AG10803 (cell line): ENCODE data around the gene RAB29.

Source experiments
- DNase-seq: peaks from one replicate; pipeline ENCODE4 v3.0.0; 2010; ENCODE audit warnings: low read depth
- H3K4me3 ChIP-seq: 2 replicates; pipeline ENCODE4 v1.5.1; 2011; ENCODE audit warnings: mild to moderate bottlenecking, low read length, control low read depth
- CTCF ChIP-seq: conservative IDR thresholded peaks from 2 replicates; pipeline ENCODE4 v1.5.1; 2011; ENCODE audit warnings: mild to moderate bottlenecking, low read length, control low read depth, inconsistent platforms

Gene RAB29

GRCh38 chr1:205750138-205751035 is 24.9 kb downstream of the RAB29 start, which contains the start of gene NUCKS1:
TSS of gene NUCKS1 (minus strand) at chr1:205750182. CDS start at chr1:205749973, 209 bp downstream.
- peak; percentile 100 for DNase-seq
- H3K4me3 ChIP-seq = peak within 1 kb of the TSS; percentile 65
- TF ChIP-seq CTCF = 0 out of 2 replicates have a peak, but pooled peaks have one; percentile 1

DNA sequence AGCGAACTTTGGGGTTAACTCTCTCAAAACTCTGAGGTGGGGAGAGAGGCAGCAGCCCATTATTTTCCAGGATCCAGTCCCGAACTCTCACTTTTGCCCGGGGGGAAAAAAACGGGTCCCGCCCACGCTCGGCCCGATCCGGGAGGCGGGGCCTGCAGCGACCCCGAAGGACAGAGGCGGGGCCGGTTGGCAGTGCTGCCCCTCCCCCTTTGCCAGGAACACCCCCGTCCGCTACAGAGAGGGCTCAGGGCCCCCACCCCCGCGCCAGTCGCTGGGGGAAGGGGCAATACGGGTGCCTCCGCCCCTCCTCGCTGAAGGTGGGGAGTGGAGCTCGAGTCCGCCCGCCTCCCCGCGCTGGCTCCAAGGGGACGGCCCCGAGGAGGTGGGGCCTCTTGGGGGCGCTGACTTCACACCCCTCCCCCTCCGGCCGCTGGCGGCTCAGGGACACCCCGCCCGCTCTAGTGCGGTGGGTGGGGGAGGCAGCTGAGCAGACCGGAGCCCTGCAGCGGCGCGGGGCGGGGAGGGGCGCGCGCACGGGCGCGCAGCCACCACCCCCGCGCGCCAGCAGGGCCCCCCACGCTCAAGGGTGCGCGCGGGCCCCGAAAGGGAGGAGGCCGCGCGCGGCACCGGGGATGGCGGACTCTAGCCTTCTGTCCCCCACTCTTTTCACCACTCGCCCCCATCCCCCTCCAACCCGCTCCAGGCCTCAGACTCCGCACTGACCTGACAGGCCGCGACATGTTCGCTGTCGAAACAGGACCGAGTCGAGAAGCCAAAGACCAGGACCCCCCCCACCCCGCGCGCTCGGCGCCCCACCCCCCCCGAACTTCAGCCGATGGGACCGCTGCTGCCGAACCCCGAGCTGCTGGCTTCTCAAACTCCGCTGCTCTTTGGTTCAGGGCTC is 25.8 kb downstream of the RAB29 start:
- peak overlapping the region; percentile 65 for H3K4me3 ChIP-seq
- TF ChIP-seq CTCF = no peak
- peak; percentile 95 for DNase-seq

DNA sequence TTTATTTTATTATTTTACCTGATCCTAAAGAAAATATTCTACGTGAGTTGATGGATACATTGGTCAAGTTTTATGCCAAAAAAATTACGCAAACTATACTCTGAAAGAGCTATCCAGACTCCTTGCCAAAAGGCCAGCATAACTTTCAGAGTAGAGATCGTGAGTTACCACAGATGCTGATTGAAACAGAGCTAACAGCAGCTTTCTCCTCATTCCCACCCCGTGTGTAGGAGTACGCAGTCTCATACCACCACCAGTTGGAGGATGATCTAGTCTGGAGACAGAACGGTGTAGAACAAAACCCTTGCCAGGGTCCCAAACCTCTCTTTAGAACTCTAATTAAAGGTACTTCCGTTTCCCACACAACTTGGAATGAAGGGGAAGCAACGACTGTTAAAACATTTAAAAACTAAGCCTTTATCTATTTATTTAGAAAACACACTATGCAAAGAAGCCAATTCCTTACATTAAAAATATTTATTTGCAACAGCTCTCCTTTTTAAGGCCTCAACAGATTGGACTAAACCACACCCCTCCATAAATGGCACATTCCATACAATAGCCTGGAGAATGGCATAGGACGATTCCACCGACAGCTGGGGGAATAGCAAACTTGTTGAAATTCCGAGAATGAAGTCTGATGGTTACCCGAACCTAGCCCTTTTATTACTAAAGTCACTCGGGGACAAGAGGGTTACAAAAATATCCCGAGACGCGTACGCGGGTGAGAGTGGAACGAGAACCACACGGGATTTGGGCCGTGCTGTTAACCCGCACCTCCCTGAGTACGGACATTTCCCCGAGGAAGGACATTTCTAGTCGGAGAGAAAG is 26.7 kb downstream of the RAB29 start:
- TF ChIP-seq CTCF = no peak
- H3K4me3 ChIP-seq = peak overlapping the region; percentile 65
- DNase-seq = peak; percentile 84

DNA sequence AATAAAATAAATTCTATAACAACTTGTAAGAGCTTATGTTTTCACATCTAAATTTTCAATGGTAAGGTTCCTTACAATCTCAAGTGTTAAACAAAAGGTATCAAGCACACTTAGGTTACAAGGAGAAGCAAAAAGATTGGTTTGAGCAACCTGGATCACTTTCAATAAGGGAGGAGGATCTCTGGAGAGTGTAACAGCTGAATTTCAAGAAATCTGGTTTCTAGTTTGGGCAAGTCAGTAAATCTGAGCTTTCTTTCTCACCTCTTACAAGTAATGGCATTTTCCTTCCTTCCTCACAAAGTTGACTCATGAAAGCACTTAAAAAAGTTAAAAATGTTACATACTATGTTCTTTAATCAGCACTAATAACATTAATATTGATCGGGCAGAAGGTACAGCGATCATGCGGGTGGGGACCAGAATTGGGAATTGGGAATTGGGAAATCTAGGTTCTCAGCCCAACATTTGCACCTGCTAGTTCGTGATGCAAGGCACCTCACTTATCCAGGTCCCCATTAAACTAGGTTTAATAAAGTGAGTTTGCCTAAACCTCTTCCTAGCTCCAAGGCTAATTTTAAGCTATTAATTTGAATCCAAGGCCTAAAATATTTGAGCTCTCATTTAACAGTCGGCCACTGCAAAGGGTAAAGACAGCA is 28.4 kb downstream of the RAB29 start:
- peak; percentile 4 for DNase-seq
- TF ChIP-seq CTCF = no peak
- peak overlapping the region; percentile 5; the same call in 1 of the 2 replicates for H3K4me3 ChIP-seq

DNA sequence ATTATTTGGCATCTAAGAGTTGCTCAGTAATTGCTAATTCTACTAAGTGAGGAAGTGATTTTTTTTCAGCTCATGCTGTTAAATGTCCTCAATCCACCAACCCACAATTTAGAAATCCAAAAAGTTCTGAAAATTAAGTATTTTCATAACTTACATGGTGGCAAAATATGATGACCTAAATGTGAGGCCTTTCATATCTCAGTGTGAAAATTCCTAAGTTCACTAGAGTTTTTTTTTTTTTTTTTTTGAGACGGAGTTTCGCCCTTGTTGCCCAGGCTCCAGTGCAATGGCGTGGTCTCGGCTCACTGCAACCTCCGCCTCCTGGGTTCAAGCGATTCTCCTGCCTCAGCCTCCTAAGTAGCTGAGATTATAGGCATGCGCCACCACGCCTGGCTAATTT is 30.9 kb downstream of the RAB29 start:
- TF ChIP-seq CTCF = no peak
- H3K4me3 ChIP-seq = no peak overlapping the region
- no peak for DNase-seq

- DNase-seq = no peak
- no peak overlapping the region for H3K4me3 ChIP-seq
- TF ChIP-seq CTCF = no peak
Observed at GRCh38 chr1:205743977-205744376, 31.3 kb downstream of the RAB29 start.
